Right atrium auricular region (tissue), 2 donors: ENCODE data around the gene RNF4. TPM values are rescaled to one million over a fixed set of nuclear protein-coding genes. Genes with fewer than 3 reads are reported as not detected.

ENCODE experiments used
- DNase-seq: peaks from one replicate; pipeline ENCODE4 v3.0.0-alpha.2; 2019; ENCODE audit warnings: low spot score
- H3K27ac ChIP-seq, 2 donors: fragments of 200-600 bp; sonication (generic); 1 replicate in 1 of 2; 2 replicates in 1 of 2; pipeline ENCODE4 v1.5.1; 2016 to 2019
- H3K27me3 ChIP-seq, 2 donors: fragments of 200-600 bp; sonication (generic); one replicate each; pipeline versions ENCODE4 v1.5.1 to v1.6.0; 2017 to 2019
- H3K36me3 ChIP-seq: fragments of 200-600 bp; sonication (generic); one replicate; pipeline ENCODE4 v1.5.1; 2016
- H3K4me1 ChIP-seq, 2 donors: fragments of 200-600 bp; sonication (generic); one replicate each; pipeline versions ENCODE4 v1.5.1 to v1.6.0; 2017 to 2019
- H3K4me3 ChIP-seq, 2 donors: fragments of 200-600 bp; sonication (generic); 1 replicate in 1 of 2; 2 replicates in 1 of 2; pipeline ENCODE4 v1.5.1; 2017 to 2019; ENCODE audit warnings: mild to moderate bottlenecking in 1 of 2, moderate library complexity in 1 of 2
- H3K9me3 ChIP-seq, 2 donors: fragments of 200-600 bp; sonication (generic); one replicate each; pipeline ENCODE4 v1.5.1; 2019
- CTCF ChIP-seq, 2 donors: fragments of 200-600 bp; sonication (generic); IDR thresholded peaks; one replicate each; pipeline ENCODE4 v1.5.1; 2019; ENCODE audit warnings: antibody characterized with exemption in 2 of 2
- total RNA-seq, 2 donors: library from RNA; depleted of rRNA; stranded (reverse); fragments of >200 nt; gene quantifications; one replicate each; pipeline ENCODE4 v1.1.0, GENCODE V29; 2016

RNF4 gene
- total RNA-seq, 2 donors from 2014 or later = 30.0 to 31.3 TPM

GRCh38 chr4:2436301-2436700 is 32.6 kb upstream of the RNF4 start:
- TF ChIP-seq CTCF (IDR thresholded peaks at IDR 0.05) = no peak
- no peaks in the 10 kb centered on the region for H3K4me1 ChIP-seq
- H3K27me3 ChIP-seq = no peaks in the 10 kb centered on the region
- DNase-seq = no peak
- H3K4me3 ChIP-seq = no peak overlapping the region
- H3K9me3 ChIP-seq = no peaks in the 10 kb centered on the region
- no peak overlapping the region for H3K27ac ChIP-seq
- H3K36me3 ChIP-seq = no peaks in the 10 kb centered on the region

- no peak for TF ChIP-seq CTCF (IDR thresholded peaks at IDR 0.05)
- H3K27me3 ChIP-seq = no peaks in the 10 kb centered on the region
- H3K36me3 ChIP-seq = no peaks in the 10 kb centered on the region
- no peak for DNase-seq
- no peaks in the 10 kb centered on the region for H3K9me3 ChIP-seq
- H3K4me1 ChIP-seq = no peaks in the 10 kb centered on the region
- no peak overlapping the region for H3K27ac ChIP-seq
- no peak overlapping the region for H3K4me3 ChIP-seq
Observed at GRCh38 chr4:2436761-2437474, 32.0 kb upstream of the RNF4 start.

GRCh38 chr4:2437475-2438215 is 31.3 kb upstream of the RNF4 start:
- H3K36me3 ChIP-seq = no peaks in the 10 kb centered on the region
- H3K4me1 ChIP-seq = no peaks in the 10 kb centered on the region
- H3K27me3 ChIP-seq = no peaks in the 10 kb centered on the region
- no peak for DNase-seq
- H3K9me3 ChIP-seq = no peaks in the 10 kb centered on the region
- H3K27ac ChIP-seq = no peak overlapping the region
- TF ChIP-seq CTCF (IDR thresholded peaks at IDR 0.05) = no peak
- H3K4me3 ChIP-seq = no peak overlapping the region

GRCh38 chr4:2438822-2439718 is 29.8 kb upstream of the RNF4 start:
- Histone ChIP-seq H3K4me1 (no peaks in the 10 kb centered on the region), H3K9me3 (no peaks in the 10 kb centered on the region), H3K4me3 (no peak overlapping the region), H3K36me3 (no peaks in the 10 kb centered on the region), H3K27me3 (no peaks in the 10 kb centered on the region), H3K27ac (no peak overlapping the region)
- no peak for TF ChIP-seq CTCF (IDR thresholded peaks at IDR 0.05)
- no peak for DNase-seq

- Histone ChIP-seq H3K27ac (no peak overlapping the region), H3K4me3 (no peak overlapping the region), H3K4me1 (no peaks in the 10 kb centered on the region), H3K9me3 (no peaks in the 10 kb centered on the region), H3K36me3 (no peaks in the 10 kb centered on the region), H3K27me3 (no peaks in the 10 kb centered on the region)
- peak; percentile 47 to 75 for TF ChIP-seq CTCF (IDR thresholded peaks at IDR 0.05)
- no peak for DNase-seq
Observed at GRCh38 chr4:2441393-2442174, 27.3 kb upstream of the RNF4 start.
